ENCODE measurements around the gene MYL5.

MYL5 gene

DNA sequence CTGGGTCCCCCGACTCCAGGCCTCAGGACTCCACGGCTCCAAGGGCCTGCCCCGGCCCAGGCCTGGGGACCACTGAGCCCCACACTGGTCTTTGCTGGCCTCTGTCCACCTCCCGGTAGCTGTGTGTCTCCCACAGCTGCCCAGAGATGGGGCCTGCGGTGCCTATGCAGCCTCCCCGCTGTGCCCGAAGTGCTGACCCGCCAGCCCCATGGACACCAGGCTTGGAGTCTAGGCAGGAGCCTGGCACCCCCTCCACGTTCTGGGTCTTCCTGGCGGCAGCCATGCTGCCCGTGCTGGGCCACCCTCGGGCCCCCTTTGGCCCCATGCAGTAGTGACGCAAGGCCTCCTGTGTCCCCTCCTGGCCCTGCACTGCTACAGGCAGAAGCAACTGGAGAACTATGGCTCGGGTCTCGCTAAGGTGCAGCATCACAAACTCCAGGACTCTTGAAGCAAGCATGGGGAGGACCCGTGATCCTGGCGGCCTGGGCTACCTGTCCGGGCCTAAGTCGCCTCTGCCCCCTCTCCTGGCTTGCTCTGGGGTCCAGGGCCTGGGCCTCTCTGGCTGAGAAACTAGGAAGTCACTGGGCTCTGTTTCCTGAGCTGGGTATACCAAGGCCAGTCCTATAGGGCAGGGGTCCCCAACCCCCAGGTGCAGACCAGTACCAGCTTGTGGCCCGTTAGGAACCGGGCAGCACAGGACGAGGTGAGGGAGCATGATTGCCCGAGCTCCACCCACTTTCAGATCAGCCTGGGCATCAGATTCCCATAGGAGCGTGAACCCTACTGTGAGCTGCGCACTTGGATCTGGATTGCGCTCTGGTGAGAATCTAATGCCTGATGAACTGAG, 917 bp downstream of the MYL5 start:
- DNase-seq: no peak

DNA sequence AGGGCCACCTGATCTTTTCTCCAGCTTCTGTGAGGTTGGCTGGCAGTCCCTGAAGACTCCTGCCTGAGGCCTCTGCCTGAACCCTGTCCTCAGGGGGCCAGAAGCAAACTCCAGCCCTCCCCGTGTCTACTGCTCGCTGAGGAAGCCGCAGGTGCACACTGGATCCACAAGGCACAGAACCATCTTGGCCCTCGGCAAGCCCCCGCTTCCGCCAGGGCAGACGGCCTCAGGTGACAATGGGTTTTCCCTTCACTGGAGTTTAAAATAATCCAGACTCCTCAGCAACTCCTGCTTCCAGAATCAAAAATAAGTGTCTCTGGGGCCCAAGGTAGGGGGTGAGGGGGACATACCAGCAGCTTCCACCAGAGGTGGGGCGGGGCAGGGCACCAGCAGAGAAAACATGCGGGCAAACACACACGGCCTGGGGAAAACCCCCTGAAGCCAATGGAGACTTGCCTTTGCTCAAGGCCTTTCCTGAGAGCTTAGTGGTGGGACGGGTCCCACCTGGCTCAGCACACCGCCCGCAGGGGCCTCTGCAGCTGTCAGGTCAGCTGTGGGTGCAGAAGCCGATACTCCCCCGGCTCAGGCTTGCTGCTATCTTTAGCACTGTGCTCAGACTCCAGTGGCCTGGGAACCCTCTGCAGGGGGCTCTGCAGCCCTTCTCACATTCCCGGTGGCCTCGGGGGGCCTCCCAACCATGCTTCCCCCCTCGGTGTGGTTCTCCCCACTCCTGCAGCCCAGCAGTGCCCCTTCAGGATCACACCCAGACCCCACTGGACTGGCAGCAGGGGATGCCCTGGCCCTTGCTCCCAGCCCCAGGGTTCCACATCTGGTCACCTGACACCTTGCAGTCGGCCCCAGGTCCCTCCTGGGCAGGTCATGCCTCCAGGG, 1.9 kb downstream of the MYL5 start:
- no peak for DNase-seq

DNA sequence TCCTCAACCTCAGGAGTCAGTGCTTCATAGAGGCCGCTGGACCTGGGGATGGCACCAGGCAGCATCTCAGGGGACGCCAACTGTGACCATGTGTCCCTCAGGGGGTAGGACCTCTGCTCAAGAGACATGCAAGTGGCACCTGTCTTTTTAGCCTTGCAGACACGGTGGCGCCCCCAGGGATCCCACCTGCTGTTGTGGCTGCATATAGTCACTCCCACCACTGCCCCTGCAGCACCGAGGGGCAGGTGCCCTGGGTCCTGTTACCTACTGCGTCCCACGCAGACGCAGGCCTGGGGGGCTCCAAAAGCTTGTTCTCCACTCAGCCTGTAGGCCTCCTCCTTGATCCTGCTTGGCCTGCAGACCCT, 2.5 kb downstream of the MYL5 start:
- DNase-seq: no peak

DNA sequence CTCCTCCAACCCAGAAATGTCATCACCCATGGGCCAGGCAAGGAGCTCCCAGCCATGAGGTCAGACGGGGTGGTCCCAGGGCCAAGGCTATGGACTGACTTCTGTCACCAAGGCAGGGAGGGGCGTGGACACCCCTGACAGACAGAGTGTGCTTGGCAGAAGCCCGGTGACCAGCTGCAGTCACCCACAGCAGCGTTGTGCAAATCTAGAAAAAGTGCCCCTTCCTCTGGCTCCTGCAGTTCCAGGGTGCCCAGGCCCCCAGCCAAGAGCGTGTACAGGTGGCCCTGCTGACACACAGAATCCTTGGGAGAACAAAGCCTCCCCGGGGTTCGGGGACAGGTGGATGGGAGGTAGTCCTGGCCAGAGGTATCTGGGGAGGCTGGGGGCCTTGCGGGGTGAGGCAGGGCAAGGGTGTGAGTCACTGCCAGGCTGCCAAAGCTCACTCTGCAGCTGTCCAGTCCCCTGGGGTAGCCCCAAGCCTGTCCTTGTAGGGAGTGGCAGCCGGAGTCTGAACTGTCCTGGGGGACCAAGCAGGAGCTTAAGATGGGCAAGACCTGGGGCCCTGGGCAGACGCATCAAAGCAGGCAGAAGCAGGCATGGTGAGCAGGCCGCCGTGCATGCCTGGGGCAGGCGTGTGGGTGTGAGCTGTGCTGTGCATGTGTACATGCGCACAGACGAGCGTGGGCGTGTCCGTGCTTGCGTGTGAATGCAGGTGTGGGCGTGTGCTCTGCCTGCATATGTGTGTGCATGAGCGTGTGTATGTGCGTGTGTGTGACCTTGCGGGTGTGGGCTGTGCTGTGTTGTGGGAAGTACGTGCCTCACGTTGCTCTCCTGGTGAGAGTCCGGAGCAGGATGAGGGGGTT, 3.3 kb downstream of the MYL5 start:
- DNase-seq: no peak

- no peak for DNase-seq
These were observed 4.2 kb downstream of the MYL5 start for GRCh38 chr4:678331-679103.

DNA sequence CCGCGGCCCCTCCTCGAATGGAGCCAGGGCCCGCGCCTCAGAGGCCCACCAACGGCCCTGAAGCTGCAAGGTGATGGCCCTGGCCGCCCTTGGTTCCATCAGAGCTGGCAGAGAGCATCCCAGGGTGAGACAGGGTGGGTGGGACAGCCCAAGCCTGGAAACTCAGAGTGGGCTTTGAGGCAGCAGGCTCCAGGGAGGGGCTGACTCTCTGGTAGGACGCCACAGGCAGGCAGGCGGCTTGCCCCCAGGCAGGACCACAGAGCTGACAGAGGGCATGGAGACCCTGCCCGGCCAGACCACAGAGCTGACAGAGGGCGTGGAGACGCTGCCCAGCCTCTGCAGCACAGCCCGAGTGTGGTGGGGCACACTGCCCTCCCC, 4.8 kb downstream of the MYL5 start:
- no peak for DNase-seq

DNA sequence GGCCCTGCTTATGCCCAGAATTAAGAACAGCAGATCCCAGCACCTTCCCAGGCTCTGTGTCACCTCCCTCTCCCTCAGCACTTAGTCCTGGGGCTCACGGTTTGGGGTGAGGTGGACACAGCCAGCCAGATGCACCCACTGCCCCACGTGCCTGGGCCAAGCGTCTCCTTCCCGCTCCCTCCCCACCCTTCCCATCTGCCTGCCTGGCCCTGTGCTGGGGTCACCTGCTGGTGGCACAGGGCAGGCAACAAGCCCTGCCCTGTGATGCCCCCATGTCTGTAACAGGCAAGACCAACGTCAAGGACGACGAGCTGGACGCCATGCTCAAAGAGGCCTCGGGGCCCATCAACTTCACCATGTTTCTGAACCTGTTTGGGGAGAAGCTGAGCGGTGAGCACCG, 5.3 kb downstream of the MYL5 start:
- no peak for DNase-seq

- DNase-seq: no peak
These were observed 5.7 kb downstream of the MYL5 start for GRCh38 chr4:680091-680490.

DNA sequence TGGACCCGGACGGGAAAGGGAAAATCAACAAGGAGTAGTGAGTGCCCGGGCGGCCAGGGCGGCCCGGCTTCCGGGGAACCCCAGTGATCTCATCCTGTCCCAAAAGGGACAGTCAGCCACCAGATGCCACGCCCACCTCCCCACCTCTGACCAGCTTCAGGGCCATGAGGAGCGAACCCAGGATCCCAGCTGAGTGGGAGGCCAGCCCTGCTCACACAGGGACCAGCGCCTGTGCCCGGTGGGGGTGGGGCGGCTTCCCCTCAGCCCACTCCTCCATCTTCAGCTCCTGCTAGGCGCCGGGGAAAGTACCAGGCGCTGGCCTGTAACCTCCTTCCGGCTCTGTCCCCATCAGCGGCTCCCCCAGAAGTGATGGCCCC, 6.2 kb downstream of the MYL5 start:
- no peak for DNase-seq

DNA sequence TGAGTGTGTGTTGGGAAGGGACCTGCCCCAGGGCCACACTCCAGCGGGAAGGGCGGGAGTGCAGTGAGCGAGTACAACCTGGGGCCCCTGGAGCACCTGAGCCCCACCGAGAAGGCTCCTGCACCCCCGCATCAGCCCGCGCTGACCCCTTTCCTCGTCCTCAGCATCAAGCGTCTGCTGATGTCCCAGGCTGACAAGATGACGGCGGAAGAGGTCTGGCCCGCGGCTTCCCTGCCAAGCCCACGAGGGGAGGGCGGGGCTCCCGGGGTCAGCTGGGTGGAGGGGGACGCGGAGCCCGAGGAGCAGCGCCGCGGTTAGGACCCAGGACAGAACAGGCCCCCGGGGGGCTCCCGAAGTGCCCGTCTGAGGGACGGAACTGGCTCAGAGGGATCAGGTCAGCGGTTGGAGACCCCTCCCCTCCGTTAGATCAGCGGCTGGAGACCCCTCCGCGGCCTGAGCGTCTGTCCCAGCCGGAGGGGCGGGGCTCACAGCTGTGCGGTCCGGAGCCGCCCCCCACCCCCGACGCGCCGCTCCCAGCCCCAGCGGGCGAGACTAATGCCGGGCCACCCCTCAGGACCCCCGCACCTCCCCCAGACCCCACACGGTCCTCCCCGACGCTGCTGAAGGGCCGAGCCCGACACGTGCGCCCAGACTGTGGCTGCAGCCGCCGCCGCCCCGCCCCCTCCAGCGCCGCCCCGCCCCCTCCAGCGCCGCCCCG, 6.7 kb downstream of the MYL5 start:
- no peak for DNase-seq

GRCh38 chr4:681736-682451, 7.6 kb downstream of the MYL5 start:
- no peak for DNase-seq

GRCh38 chr4:682490-683172, 8.3 kb downstream of the MYL5 start:
- DNase-seq: no peak

DNA sequence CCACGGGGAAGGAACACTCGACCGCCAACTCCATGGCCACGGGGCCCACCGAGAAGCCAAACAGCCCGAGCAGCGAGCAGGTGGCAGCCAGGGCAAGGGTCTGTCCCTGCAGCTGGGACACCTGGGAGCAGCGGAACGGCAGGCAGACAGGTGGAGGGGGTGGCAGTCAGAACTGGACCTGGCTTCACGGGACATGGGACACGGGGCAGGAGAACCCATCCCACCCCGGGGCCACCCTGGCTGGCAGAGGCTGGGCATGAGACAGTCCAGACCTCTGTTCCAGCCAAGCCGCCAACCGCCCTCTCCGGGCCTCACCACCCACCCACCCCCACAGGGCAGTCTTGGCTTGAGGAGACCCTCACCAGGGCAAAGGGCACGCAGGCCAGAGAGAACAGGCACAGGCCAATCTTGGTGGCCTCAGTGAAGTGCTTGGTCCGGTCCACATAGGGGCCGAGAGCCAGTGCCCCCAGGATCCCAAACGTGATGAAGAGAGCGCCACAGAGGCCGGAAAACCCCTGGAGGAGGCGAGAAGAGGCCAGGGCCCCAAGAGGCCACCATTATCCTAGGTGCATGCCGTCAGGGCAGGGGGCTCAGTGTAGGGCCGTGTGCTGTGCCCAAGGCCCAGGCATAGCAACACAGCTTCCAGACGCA, 9.0 kb downstream of the MYL5 start:
- DNase-seq: no peak

GRCh38 chr4:683982-684622, 9.8 kb downstream of the MYL5 start:
- DNase-seq: no peak

DNA sequence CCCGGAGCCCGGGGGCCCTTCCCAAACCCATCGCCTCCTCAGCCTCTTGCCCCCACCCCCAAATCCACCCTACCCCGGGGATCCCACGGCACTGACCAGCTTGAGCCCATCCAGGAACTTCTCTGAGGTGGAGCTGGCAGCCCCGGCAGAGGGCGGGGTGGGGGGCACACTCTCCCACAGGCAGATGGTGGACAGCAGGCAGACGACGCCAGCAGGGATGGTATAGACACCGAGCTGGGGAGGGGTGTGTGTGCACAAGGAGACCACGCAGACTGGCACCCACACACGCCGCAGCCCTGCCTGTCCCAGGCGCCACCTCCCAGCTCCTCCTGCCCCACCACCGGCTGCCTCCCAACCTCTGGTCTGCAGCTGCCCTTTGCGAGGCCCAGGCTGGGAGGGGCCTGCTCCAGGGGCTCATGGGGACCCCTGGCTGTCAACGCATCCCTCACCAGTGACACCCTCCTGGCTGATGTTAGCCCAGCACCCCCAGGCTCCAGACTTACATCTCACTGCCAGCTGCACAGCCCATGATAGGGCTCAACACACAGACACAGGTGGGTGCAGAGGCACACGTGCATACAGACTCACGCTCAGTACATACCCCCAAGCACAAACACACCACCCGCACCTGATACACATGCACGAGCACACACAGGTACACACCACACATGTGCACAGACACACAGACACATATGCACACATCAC, 10.4 kb downstream of the MYL5 start:
- DNase-seq: no peak

DNA sequence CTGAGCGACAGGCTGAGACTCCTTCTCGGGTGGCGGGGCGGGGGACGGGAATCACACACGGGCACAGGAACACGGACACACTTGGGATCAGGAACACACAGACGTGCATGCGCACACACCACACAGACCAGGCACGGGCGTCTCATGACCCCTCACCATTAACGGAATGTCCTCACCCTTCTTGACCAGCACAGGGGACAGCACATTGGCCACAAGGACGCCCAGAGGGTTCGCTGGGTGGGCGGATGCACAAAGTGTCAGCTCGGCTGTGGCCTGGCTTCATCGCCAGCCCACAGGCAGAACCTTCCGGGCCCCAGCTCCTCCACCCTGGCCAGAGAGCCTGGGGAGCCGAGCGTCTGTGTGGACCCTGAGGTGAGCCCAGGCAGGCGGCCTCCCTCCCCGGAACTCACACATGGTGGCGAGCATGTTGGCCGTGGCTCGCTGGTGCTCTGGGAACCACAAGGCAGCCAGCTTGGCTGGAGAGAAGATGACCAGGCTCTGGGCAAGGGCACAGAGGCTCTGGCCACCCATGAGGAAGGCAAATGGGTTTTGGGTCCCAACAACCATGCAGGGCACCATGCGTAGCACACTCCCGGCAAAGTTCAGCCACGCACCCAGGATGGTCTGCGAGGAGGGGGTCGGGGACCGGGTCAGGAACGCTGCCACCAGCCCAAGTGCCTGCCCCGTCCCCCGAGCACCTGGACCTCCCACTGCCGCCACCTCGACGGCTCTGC, 11.5 kb downstream of the MYL5 start:
- no peak for DNase-seq

- DNase-seq: no peak
These were observed 12.2 kb downstream of the MYL5 start for GRCh38 chr4:686413-687040.
